Gastrocnemius medialis (tissue), 4 donors: ENCODE data around the gene LHPP. TPM values are rescaled to one million over a fixed set of nuclear protein-coding genes. Genes with fewer than 3 reads are reported as not detected.

Source experiments
- ATAC-seq, 2 donors: fragments of 150-250 bp; one replicate each; pipeline ENCODE4 v1.9.1; 2016
- DNase-seq, 2 donors: peaks; one replicate each; pipeline ENCODE4 v3.0.0-alpha.2; 2019
- H3K27ac ChIP-seq, 4 donors: fragments of 200-600 bp; sonication (generic); 1 replicate in 1 of 4; 2 replicates in 3 of 4; pipeline ENCODE4 v1.5.1; 2016 to 2018; ENCODE audit warnings: mild to moderate bottlenecking in 2 of 4, moderate library complexity in 1 of 4
- H3K27me3 ChIP-seq, 3 donors: fragments of 200-600 bp; sonication (generic) in 2 of 3; 1 replicate in 1 of 3; 2 replicates in 2 of 3; pipeline versions ENCODE4 v1.5.1 to v1.6.0; 2016 to 2019; ENCODE audit warnings: mild to moderate bottlenecking in 1 of 3, moderate library complexity in 1 of 3
- H3K36me3 ChIP-seq, 2 donors: fragments of 200-600 bp; sonication (generic) in 1 of 2; one replicate each; pipeline ENCODE4 v1.5.1; 2017 to 2018
- H3K4me1 ChIP-seq, 2 donors: fragments of 200-600 bp; sonication (generic) in 1 of 2; one replicate each; pipeline ENCODE4 v1.5.1; 2016 to 2017; ENCODE audit warnings: mild to moderate bottlenecking in 2 of 2
- H3K4me3 ChIP-seq, 4 donors: fragments of 200-600 bp; sonication (generic) in 3 of 4; 1 replicate in 1 of 4; 2 replicates in 3 of 4; pipeline ENCODE4 v1.5.1; 2016 to 2019; ENCODE audit warnings: mild to moderate bottlenecking in 2 of 4
- H3K9me3 ChIP-seq, 3 donors: fragments of 200-600 bp; sonication (generic) in 2 of 3; 1 replicate in 1 of 3; 2 replicates in 2 of 3; pipeline ENCODE4 v1.5.1; 2016 to 2019
- CTCF ChIP-seq, 5 experiments: fragments of 450-650 bp in 3 of 5; fragments of 200-600 bp in 2 of 5; sonication (generic) in 2 of 5; IDR thresholded peaks in 4 of 5; conservative IDR thresholded peaks in 1 of 5; 1 replicate in 4 of 5; 2 replicates in 1 of 5; pipeline ENCODE4 v1.5.1; 2016 to 2019; ENCODE audit warnings: antibody characterized with exemption in 5 of 5, mild to moderate bottlenecking in 3 of 5, moderate library complexity in 3 of 5
- POLR2A ChIP-seq, 2 donors: fragments of 450-650 bp; IDR thresholded peaks; one replicate each; pipeline ENCODE4 v1.6.1; 2017; ENCODE audit warnings: antibody characterized with exemption in 2 of 2, mild to moderate bottlenecking in 2 of 2, moderate library complexity in 2 of 2
- in situ Hi-C, 4 donors: fragments of 200-750 bp; cut with MboI; loops; one replicate each; pipeline versions ENCODE4 v1.15.0 to v1.8.0; 2017; ENCODE audit warnings: low sequenced_read_pairs in 4 of 4
- intact Hi-C: fragments of 100-400 bp; cut with DNase I; formaldehyde crosslinking; loops from one replicate; pipeline ENCODE4 v1.15.1; 2023; ENCODE audit warnings: low total_unique reads
- total RNA-seq, 4 donors: library from RNA; depleted of rRNA; stranded (reverse); fragments of >200 nt; gene quantifications; one replicate each; pipeline versions ENCODE4 v1.1.0 to v1.2.3, GENCODE V29; 2016

LHPP gene
- total RNA-seq, 4 donors from 2014 or later = 4.9 to 16.0 (median 12.2) TPM

DNA sequence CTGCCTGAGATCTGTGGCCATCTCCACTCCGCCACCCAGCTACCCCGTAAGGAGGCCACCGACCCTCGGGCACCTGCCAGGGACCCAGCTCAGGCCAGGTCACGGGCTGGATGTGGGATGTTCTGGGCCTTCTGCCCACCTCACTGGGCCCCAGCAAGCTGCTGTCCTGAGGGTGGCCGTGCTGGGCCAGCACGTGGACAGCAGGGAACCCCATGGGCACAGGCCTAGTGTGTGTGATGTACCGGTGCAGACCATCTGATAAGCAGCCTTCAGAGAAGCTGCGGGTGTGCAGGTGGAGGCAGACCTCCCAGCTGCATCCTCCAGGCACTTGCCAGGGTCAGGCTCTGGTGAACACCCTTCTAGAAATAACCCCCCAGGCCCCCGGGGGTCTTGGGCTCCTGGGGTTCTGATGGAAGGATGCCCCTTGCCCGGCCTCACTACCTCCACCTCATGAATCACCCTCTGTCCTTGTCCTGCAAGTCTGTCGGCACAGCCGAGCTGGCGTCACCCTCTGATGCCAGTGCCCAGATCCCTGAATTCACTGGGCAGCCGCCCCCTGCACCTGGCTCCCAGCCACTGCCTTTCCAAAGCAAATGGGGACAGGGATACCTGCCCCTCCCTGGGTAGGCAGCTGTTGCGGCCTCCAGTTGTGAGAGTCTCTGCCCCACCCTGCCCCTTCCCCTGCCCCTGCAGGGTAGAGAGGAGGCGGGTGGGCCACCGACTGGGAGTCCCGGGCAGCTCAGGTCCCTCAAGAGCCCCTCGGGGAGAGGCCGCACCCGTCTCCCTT lies 142.8 kb downstream of the LHPP start:
- intact Hi-C loops = no loop called here
- Histone ChIP-seq H3K36me3 (no peaks in the 10 kb centered on the region), H3K27ac (no peak overlapping the region), H3K9me3 (no peaks in the 10 kb centered on the region), H3K4me3 (no peak overlapping the region), H3K4me1 (peaks cover 0 to 8% of the 10 kb centered on the region in 2 donors), H3K27me3 (no peaks in the 10 kb centered on the region)
- TF ChIP-seq POLR2A (IDR thresholded peaks at IDR 0.05) = no peak
- TF ChIP-seq CTCF (IDR thresholded peaks at IDR 0.05 in 4 of 5, conservative IDR thresholded peaks at IDR 0.05 in 1 of 5) = no peak
- DNase-seq (no peak), ATAC-seq (peak in 1 of 2 donors; percentile 6)
- in situ Hi-C loops = no loop called here

- no peak overlapping the region for H3K4me3 ChIP-seq
- intact Hi-C loops (no loop called here), in situ Hi-C loops (no loop called here)
- no peak for TF ChIP-seq POLR2A (IDR thresholded peaks at IDR 0.05)
- TF ChIP-seq CTCF (IDR thresholded peaks at IDR 0.05 in 4 of 5, conservative IDR thresholded peaks at IDR 0.05 in 1 of 5) = no peak
- no peaks in the 10 kb centered on the region for H3K27me3 ChIP-seq
- no peak for DNase-seq
- H3K36me3 ChIP-seq = no peaks in the 10 kb centered on the region
- H3K27ac ChIP-seq = no peak overlapping the region
- peaks cover 0 to 8% of the 10 kb centered on the region in 2 donors for H3K4me1 ChIP-seq
- H3K9me3 ChIP-seq = no peaks in the 10 kb centered on the region
- ATAC-seq = no peak
Observed at GRCh38 chr10:124605001-124605370, 143.4 kb downstream of the LHPP start.

DNA sequence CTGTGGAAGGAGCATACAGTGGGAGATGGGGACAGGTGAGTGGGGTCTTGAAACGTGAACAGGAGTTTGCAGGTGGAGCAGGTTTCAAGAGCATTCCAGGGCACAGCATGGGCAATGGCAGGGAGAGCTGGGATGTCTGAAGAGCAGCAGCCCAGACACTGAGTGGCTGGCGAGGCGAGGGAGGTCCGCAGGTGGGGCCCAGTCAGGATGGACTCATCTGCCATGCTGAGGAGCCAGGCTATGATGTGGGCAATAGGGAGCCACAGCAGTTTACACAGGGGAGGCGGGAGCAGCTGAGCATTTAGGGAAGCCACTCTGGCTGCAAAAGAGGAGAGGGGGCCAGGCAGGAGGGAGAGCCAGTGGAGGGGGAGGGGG lies 143.8 kb downstream of the LHPP start:
- ATAC-seq (no peak), DNase-seq (no peak)
- no peaks in the 10 kb centered on the region for H3K27me3 ChIP-seq
- no peak overlapping the region for H3K4me3 ChIP-seq
- H3K27ac ChIP-seq = no peak overlapping the region
- no peaks in the 10 kb centered on the region for H3K36me3 ChIP-seq
- no peak for TF ChIP-seq POLR2A (IDR thresholded peaks at IDR 0.05)
- TF ChIP-seq CTCF (IDR thresholded peaks at IDR 0.05 in 4 of 5, conservative IDR thresholded peaks at IDR 0.05 in 1 of 5) = no peak
- peaks cover 0 to 8% of the 10 kb centered on the region in 2 donors for H3K4me1 ChIP-seq
- in situ Hi-C loops = no loop called here
- intact Hi-C loops = no loop called here
- H3K9me3 ChIP-seq = no peaks in the 10 kb centered on the region

- Histone ChIP-seq H3K9me3 (no peaks in the 10 kb centered on the region), H3K27me3 (no peaks in the 10 kb centered on the region), H3K4me3 (no peak overlapping the region), H3K36me3 (no peaks in the 10 kb centered on the region), H3K27ac (no peak overlapping the region), H3K4me1 (peaks cover 0 to 8% of the 10 kb centered on the region in 2 donors)
- TF ChIP-seq CTCF (IDR thresholded peaks at IDR 0.05 in 4 of 5, conservative IDR thresholded peaks at IDR 0.05 in 1 of 5) = no peak
- TF ChIP-seq POLR2A (IDR thresholded peaks at IDR 0.05) = no peak
- intact Hi-C loops (no loop called here), in situ Hi-C loops (no loop called here)
- ATAC-seq = no peak
- no peak for DNase-seq
Observed at GRCh38 chr10:124605856-124606812, 144.5 kb downstream of the LHPP start.
